GM19193 (cell line): Measurements from ENCODE around the gene SPATA9.

Experiments
- POLR2A ChIP-seq: IDR thresholded peaks from 4 replicates; pipeline ENCODE4 v1.6.1; 2011; ENCODE audit not compliant: insufficient read depth, insufficient read length; ENCODE audit errors: extremely low read depth

Gene SPATA9

DNA sequence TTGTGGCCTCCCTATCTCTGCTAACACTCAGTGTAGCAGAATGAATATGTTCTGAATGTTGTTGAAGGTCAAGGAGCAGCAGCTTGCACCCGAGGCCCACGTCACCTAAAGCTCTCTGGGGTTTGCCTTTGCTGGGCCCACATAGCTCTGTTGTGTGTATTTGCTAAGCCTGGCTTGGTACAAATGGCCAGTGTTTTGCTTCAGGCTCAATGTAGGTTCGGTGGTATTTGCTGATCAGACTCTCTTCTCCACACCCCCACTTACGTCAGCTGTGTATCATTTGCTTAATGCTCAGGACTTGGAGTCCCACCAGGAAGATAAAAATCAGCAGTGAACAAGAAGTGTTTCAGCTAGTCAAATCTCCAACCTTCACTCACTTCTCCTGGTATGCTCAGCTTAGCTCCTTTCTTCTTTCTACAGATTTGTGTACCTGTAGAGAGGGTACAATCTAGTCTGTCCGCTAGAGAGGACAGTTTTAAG is 41.0 kb downstream of the SPATA9 start:
- TF ChIP-seq POLR2A = no peak

DNA sequence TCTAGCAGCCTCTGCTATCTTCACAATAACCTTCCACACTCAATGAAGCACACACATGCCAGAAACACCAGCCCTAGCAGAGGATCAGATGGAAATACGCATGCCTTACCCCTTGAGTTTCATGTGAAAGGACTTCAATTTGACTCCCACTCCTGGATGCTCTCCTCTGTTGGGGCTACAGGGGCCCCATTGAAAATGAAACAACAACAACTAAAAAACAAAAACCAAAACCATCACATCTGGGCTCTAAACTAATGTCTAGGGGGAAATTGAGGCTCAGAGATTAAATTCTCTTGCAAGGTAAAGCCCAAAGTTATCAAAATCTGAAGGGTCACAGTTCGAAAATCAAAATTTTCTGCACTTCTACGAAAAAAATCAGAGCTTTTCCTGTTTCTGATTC is 44.2 kb downstream of the SPATA9 start:
- no peak for TF ChIP-seq POLR2A

DNA sequence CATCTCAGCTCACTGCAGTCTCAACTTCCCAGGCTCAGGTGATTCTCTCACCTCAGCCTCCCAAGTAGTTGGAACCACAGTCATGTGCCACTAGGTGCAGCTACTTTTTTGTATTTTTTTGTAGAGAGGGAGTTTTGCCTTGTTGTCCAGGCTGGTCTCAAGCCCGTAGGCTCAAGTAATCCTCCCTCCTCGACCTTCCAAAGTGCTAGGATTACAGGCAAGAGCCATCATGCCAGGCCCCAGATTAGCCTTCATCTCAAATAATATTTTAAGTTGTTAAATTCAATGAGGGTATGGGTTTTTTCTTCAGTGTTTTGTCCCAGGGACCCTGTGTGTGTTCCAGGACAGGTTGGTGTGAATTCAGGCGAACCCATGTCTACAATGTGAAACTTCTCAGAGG is 48.7 kb downstream of the SPATA9 start:
- no peak for TF ChIP-seq POLR2A

DNA sequence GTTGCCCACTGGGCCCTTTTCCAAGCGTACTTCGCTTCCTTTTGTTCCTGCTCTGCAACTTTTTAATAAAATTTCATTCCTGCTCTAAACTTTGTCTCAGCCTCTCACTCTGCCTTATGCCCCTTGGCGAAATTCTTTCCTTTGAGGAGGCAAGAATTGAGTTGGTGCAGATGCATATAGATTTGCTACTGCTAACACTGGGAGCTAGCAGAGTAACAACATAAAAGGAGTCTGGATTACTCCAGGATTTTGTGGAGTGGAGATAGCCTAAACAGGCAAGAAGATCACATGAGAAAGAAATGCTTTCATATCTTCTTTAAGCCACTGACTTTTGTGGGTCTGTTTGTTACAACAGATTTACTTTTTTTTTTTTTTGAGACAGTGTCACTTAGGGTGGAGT is 49.1 kb downstream of the SPATA9 start:
- TF ChIP-seq POLR2A = no peak

DNA sequence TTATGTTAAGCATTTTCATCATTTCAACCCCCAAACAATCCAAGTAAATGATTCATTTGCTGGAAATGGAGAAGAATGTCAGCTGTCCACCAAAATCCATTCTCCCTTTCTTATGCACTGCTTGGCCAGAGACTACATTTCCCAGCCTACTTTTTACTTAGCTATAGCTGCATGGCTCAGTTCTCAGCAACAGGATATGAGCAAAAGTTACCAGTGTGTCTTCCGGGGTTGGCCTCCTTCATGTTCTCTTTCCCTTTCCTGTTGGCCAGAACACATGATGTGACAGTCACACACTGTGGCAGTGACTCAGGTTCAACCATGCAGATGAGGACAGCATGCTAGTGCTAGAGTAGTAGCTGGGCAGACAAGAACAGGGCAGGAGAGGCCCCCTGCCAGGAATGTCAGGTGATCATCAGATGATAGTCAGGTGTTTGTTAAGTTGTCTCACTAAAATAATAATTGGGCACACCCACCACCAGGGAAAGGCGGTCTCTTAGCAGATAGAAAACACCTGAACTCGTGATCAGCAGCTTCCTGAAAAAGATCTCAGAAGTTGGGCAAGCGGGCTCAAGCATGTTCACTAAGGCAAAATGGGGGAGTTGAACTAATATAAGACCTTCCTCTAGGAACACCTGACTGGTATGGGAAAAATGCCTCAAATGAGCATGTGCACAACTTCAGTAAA is 50.7 kb downstream of the SPATA9 start:
- no peak for TF ChIP-seq POLR2A

DNA sequence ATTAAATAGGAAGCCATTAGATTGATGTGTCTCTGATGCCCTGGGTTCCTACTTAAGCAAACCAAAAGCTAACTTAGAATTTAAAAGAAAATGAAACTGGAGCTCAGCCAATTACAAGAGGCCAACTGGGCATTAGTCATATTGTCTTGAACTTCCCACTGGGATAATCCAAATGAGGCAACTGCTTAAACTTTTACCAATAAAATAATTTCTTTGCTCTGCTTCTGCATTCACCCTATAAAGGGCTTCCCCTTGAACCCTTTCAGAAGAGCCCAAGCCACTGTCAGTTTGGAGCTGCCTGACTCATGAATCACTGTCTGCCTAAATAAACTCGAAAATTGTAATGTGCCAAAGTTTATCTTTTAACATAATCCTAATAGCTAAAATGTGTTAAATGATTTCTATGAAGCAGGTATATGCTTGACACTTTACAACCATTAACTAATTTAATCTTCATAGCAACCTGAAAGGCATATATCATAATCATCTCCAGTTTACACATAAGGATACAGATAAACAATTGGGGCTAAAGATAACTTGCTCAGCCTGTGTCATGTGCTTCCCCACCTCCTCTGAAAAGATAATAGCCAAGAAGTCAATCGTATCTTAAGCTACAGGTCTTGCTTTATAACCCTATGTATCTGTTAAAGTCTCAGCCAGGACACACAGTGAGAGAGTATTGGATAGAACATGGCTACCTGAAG is 51.4 kb downstream of the SPATA9 start:
- TF ChIP-seq POLR2A = no peak

DNA sequence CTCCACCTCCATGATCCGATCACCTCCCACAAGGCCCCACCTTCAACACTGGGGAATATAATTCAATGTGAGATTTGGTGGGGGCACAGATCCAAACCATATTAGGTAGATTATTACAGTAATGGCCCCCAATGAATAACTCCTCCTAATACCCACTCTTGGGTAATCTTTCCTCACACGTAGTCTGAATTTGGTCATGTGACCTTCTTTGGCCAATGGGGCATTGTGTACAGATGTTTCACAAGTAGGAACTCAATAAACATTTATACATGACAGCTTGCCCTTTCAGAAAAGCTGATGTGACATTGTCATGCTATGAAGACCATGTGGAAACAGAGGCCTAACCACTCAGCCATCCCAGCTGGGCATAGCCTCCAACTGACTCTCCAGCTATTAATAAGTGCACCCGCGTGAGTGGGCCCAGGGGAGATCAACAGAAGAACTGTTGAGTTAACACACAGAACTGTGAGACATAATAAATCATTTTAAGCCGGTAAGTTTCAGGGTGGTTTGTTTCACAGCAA is 52.3 kb downstream of the SPATA9 start:
- TF ChIP-seq POLR2A = no peak

DNA sequence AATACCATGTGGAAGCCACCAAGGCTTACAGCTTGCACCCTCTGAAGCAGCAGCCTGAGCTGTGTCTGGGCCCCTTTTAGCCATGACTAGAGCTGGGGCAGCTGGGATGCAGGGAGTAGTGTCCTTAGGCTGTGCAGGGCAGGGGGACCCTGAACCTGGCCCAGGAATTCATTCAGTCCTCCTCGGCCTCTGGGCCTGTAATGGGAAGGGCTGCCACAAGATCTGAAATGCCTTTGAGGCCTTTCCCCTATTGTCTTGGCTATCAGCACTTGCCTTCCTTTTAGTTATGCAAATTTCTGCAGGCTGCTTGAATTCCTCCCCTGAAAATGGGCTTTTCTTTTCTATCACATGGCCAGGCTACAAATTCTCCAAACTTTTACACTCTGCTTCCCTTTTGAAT is 53.9 kb downstream of the SPATA9 start:
- no peak for TF ChIP-seq POLR2A

DNA sequence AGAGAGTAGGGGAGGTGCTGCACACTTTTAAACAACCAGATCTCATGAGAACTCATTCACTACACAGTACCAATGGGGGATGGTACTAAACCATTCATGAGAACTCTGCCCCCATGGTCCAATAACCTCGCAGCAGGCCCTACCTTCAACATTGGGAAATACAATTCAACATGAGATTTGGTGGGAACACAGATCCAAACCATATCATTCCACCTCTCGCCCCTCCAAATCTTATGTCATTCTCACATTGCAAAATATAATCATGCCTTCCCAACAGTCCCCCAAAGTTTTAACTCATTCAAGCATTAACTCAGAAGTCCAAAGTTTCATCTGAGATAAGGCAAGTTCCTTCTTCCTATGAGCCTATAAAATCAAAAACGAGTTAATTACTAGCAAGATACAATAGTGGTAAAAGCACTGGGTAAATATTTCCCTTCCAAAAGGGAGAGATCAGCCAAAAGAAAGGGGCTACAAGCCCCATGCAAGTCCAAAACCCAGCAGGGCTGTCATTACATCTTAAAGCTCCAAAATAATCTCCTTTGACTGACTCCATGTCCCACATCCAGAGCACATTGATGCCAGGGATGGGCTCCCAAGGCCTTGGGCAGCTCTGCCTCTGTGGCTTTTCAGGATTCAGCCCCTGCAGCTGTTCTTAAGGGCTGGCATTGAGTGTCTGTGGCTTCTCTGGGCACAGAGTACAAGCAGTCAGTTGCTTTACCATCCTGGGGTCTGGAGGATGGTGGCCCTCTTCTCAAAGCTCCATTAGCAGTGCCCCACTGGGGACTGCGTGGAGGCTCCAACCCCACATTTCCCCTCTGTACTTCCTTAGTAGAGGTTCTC is 54.6 kb downstream of the SPATA9 start:
- TF ChIP-seq POLR2A = no peak

DNA sequence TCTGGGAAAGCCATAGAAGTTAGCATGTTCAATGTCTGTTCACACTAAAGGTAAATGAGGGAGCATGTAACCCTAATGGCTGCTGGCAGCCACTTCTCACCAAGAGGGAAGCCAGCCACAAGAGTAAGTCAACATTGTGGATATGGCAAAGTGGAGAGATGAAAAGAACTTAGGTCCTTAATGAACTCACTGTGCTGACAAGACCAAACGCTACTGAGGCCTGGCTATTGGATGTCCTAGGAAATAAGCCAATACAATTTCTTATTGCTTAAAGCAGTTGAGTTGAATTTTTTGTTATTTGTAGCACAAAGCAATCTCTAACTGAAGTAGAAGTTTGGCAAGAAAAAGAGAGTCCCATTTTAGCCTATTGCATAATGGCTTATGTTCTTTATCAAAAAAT is 56.1 kb downstream of the SPATA9 start:
- no peak for TF ChIP-seq POLR2A

DNA sequence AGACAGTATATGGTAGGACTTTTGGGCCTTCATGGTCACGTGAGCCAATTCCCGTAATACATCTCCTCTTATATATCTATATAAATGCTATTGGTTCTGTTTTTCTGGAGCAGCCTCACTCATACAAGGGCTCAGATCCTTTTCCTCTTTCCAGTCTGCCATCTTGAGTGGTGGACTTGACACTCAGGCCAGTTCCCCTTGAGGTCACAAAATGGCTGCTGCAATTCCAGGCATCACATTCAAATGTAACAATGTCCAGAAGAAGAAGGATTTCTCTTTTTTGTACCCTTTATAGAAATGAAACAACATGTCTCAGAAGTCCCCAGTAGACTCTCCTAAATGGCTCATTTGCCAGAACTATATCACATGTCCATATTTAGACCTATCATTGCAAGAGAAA is 58.4 kb downstream of the SPATA9 start:
- TF ChIP-seq POLR2A = no peak

DNA sequence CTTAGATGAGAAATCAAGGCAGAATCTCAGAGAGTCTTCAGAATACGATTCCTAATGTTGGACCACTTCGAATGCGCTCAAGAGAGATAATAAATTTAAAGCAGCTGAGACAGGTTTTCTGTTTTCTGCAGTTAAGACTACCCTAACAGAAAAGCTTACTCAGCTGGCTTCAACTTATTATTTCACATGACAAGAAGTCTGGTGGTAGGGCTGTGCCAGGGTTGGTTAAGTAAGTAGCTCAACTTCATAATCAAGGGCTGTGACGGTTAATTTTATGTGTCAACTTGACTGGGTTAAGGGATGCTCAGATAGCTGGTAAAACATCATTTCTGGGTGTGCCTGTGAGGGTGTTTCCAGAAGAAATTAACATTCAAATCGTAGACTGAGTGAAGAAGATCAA is 59.1 kb downstream of the SPATA9 start:
- TF ChIP-seq POLR2A = no peak

DNA sequence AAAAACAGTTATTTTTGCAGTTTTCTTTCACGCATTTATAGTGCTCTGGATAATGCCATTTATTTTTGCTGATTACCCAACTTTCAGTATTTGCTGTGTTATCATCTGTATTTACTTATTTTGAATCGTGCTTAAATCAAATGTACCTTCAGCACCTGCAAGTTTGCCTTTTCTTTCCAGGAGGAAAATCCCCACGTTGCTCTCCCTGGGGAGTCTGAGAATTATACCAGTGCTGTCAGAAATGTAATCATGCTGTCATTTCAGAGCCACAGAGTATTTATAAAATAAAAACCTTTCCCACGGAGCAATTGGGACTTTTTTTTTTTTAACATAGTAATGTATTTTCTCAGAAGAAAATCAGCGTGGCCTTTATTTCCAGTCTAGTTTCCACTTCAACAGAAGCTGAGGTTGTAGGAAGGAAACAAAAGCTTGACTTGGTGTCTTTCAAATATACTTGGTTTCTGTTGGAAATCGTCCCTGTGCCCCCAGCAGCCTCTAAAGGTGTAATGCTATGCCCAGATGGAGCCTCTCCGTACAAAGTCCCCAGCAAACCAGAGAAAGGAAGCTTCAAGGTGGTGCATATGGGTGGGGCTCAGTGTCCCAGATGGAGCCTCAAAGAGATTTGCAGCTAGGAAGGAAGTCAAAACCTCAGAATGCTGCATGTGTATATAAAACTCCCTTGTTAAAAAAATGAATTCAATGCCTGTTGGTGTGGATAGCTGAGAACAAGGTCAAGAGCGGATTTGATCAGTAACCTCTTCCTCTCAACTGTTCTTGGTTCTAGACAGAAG is 60.8 kb downstream of the SPATA9 start:
- TF ChIP-seq POLR2A = no peak
